ENCODE results near the gene ZNF76.

- TF ChIP-seq CTCF (IDR thresholded peaks at IDR 0.05; ENCODE audit: low read depth, low read length, missing input control) (no peak), GABPA (IDR thresholded peaks at IDR 0.05 in 1 of 2, conservative IDR thresholded peaks at IDR 0.05 in 1 of 2) (no peak), TAF1 (conservative IDR thresholded peaks at IDR 0.05) (no peak)
Measured at GRCh38 chr6:35304299-35304698, 44.8 kb downstream of the ZNF76 start.

All from liver (tissue), 3 donors.